PC-3 (cell line): Measurements from ENCODE around the gene AKAP13. TPM values are rescaled to one million over a fixed set of nuclear protein-coding genes. Genes with fewer than 3 reads are reported as not detected.
"Not testable (repeated sequence)": the region's sequence is repeated elsewhere in the genome, so short reads cannot be mapped to it uniquely, and the experiment has no call there.

Experiments
- ATAC-seq: fragments of 200-7000 bp; cut with Tn5 transposase; 2 replicates; pipeline ENCODE4 v1.9.1; 2020; ENCODE audit warnings: mild to moderate bottlenecking, moderate library complexity
- BruUV-seq: library from RNA; stranded (reverse); fragments of 400-500 nt; replicated peaks from 2 replicates; lab custom pipeline; 2021; lab: Mats Ljungman, UMichigan
- CTCF ChIA-PET: fragments of 300-600 bp; sonication (Branson Sonifier 250); formaldehyde crosslinking; loops from one replicate; lab custom pipeline; 2022; ENCODE audit warnings: antibody characterized with exemption; lab: Charles Lee
- POLR2A ChIA-PET: fragments of 300-600 bp; sonication (Branson Sonifier 250); formaldehyde crosslinking; loops from one replicate; lab custom pipeline; 2022; ENCODE audit warnings: antibody characterized with exemption; ENCODE audit not compliant: unreplicated experiment; lab: Charles Lee
- DNase-seq: peaks from one replicate; pipeline ENCODE4 v3.0.0-alpha.2; 2015
- H2AFZ ChIP-seq: fragments of 300-600 bp; sonication (generic); 2 replicates; pipeline ENCODE4 v1.6.0; 2016; ENCODE audit warnings: antibody characterized with exemption, low read length
- H3F3A ChIP-seq: fragments of 300-600 bp; sonication (generic); one replicate; pipeline ENCODE4 v1.6.0; 2017; ENCODE audit warnings: antibody characterized with exemption, low read length, control low read depth, mild to moderate bottlenecking; ENCODE audit not compliant: unreplicated experiment
- H3K27ac ChIP-seq: fragments of 300-600 bp; sonication (generic); 2 replicates; pipeline ENCODE4 v1.5.1; 2016; ENCODE audit warnings: mild to moderate bottlenecking, low read length
- H3K27me3 ChIP-seq: fragments of 300-600 bp; sonication (generic); 2 replicates; pipeline ENCODE4 v1.6.1; 2016; ENCODE audit warnings: low read length, mixed read lengths
- H3K36me3 ChIP-seq: fragments of 300-600 bp; sonication (generic); 2 replicates; pipeline ENCODE4 v1.6.1; 2016; ENCODE audit warnings: low read depth, mixed run types, low read length, mixed read lengths
- H3K4me1 ChIP-seq: fragments of 300-600 bp; sonication (generic); 2 replicates; pipeline ENCODE4 v1.5.1; 2016; ENCODE audit warnings: low read length; ENCODE audit not compliant: insufficient read depth
- H3K4me2 ChIP-seq: fragments of 300-600 bp; sonication (generic); 2 replicates; pipeline ENCODE4 v1.6.0; 2016; ENCODE audit warnings: low read length
- H3K4me3 ChIP-seq: fragments of 300-600 bp; sonication (generic); 2 replicates; pipeline ENCODE4 v1.5.1; 2016; ENCODE audit warnings: mild to moderate bottlenecking, low read length, mixed read lengths
- H3K79me2 ChIP-seq: fragments of 300-600 bp; sonication (generic); 2 replicates; pipeline ENCODE4 v1.6.1; 2017; ENCODE audit warnings: low read length, mixed read lengths
- H3K9ac ChIP-seq: fragments of 300-600 bp; sonication (generic); 2 replicates; pipeline ENCODE4 v1.6.0; 2016; ENCODE audit warnings: mild to moderate bottlenecking, low read length
- H3K9me2 ChIP-seq: fragments of 300-600 bp; sonication (generic); replicated peaks from 2 replicates; pipeline ENCODE4 v1.6.1; 2016; ENCODE audit warnings: mixed run types, low read length, mixed read lengths
- H3K9me3 ChIP-seq: fragments of 300-600 bp; sonication (generic); 2 replicates; pipeline ENCODE4 v1.6.1; 2016; ENCODE audit warnings: low read length, mixed read lengths
- H4K20me1 ChIP-seq: fragments of 300-600 bp; sonication (generic); 2 replicates; pipeline ENCODE4 v1.6.1; 2016; ENCODE audit warnings: low read length, mixed read lengths
- EZH2phosphoT487 ChIP-seq: fragments of 300-600 bp; sonication (generic); IDR thresholded peaks from 2 replicates; pipeline ENCODE4 v1.6.1; 2018; ENCODE audit warnings: mild to moderate bottlenecking, antibody characterized with exemption, low read length, borderline replicate concordance
- intact Hi-C: fragments of 100-400 bp; cut with micrococcal nuclease; formaldehyde crosslinking; loops from 2 replicates; pipeline ENCODE4 v1.9.0; 2023
- total RNA-seq: library from RNA; depleted of rRNA; stranded (reverse); fragments of >200 nt; gene quantifications from 2 replicates; pipeline ENCODE4 v1.2.3, GENCODE V29; 2014
- TF ChIP-seq, protein P1 (sequence below): fragments of 300-600 bp; sonication (generic); conservative IDR thresholded peaks from 2 replicates; pipeline ENCODE4 v1.5.1; 2017; ENCODE audit warnings: antibody characterized with exemption, low read depth, mild to moderate bottlenecking, low read length

AKAP13 gene
- total RNA-seq, 1 experiment from 2014 or later = 36.8 TPM

GRCh38 chr15:85350395-85350794, 30.0 kb upstream of the AKAP13 start:
- no TSS peak for BruUV-seq
- Histone ChIP-seq H3F3A (no peaks in the 10 kb centered on the region), H4K20me1 (no peaks in the 10 kb centered on the region), H3K27me3 (no peaks in the 10 kb centered on the region), H3K9ac (no peak overlapping the region), H3K4me1 (peaks cover 16% of the 10 kb centered on the region), H3K36me3 (no peaks in the 10 kb centered on the region), H2AFZ (no peak overlapping the region), H3K79me2 (no peaks in the 10 kb centered on the region), H3K4me2 (no peak overlapping the region), H3K4me3 (no peak overlapping the region), H3K9me2 (no peaks in the 10 kb centered on the region), H3K27ac (no peak overlapping the region), H3K9me3 (no peaks in the 10 kb centered on the region)
- ATAC-seq (no peak), DNase-seq (no peak)
- TF ChIP-seq, protein P1, sequence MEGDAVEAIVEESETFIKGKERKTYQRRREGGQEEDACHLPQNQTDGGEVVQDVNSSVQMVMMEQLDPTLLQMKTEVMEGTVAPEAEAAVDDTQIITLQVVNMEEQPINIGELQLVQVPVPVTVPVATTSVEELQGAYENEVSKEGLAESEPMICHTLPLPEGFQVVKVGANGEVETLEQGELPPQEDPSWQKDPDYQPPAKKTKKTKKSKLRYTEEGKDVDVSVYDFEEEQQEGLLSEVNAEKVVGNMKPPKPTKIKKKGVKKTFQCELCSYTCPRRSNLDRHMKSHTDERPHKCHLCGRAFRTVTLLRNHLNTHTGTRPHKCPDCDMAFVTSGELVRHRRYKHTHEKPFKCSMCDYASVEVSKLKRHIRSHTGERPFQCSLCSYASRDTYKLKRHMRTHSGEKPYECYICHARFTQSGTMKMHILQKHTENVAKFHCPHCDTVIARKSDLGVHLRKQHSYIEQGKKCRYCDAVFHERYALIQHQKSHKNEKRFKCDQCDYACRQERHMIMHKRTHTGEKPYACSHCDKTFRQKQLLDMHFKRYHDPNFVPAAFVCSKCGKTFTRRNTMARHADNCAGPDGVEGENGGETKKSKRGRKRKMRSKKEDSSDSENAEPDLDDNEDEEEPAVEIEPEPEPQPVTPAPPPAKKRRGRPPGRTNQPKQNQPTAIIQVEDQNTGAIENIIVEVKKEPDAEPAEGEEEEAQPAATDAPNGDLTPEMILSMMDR = no peak
- TF ChIP-seq EZH2phosphoT487 = no peak
- ChIA-PET CTCF (no interaction called here), POLR2A (no interaction called here)
- intact Hi-C loops = no loop called here

DNA sequence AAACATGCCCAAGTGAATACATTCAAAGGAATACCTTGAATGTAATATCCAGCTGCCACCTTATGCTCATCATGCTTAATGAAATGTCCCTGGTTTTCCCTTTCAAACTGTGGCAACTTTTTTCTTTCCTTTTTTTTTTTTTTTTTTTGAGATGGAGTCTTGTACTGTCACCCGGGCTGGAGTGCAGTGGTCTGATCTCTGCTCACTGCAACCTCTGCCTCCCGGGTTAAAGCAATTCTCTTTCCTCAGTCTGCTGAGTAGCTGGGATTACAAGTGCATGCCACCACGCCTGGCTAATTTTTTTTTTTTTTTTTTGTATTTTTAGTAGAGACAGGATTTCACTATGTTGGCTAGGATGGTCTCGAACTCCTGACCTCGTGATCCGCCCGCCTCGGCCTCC, 28.9 kb upstream of the AKAP13 start:
- H3K27me3 ChIP-seq, H4K20me1 ChIP-seq, H3K9ac ChIP-seq, H3K9me3 ChIP-seq, H2AFZ ChIP-seq, H3K79me2 ChIP-seq, H3F3A ChIP-seq, POLR2A ChIA-PET, H3K4me2 ChIP-seq, DNase-seq, BruUV-seq, intact Hi-C loops, H3K9me2 ChIP-seq, H3K27ac ChIP-seq, H3K36me3 ChIP-seq, H3K4me3 ChIP-seq, ATAC-seq: not testable (repeated sequence)
- peaks cover 14% of the 10 kb centered on the region for H3K4me1 ChIP-seq
- CTCF ChIA-PET = interaction anchor here (0.6 kb wide), 1 partner anchor 30 kb away, joined by 3 read pairs; no protein-coding TSS in a partner anchor

DNA sequence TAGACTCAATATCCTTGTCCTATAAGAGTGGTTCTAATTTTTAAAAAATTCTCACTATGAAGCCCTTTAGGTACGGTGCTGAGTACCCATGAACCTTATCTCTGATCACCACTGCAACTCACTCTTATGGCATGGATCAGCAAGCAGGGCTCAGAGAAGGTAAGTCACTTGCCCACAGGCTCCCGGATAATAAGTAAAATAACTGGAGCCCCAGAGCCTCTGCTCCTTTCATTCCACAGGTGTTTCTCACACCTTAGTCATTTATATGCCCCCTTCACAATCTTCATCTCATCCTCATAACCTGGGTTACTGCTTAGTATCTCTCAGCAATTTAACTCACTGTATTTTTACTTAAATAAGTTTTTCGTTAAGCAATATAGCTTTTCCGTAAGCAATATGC, 28.4 kb upstream of the AKAP13 start:
- H3K9ac ChIP-seq = no peak overlapping the region
- no TSS peak for BruUV-seq
- no peak overlapping the region for H3K4me2 ChIP-seq
- H3K27ac ChIP-seq = no peak overlapping the region
- intact Hi-C loops = no loop called here
- H3K36me3 ChIP-seq = no peaks in the 10 kb centered on the region
- ChIA-PET CTCF (no interaction called here), POLR2A (no interaction called here)
- no peak overlapping the region for H3K4me3 ChIP-seq
- ATAC-seq (no peak), DNase-seq (peak; percentile 57)
- peaks cover 14% of the 10 kb centered on the region for H3K4me1 ChIP-seq
- no peaks in the 10 kb centered on the region for H3K27me3 ChIP-seq
- no peaks in the 10 kb centered on the region for H3F3A ChIP-seq
- no peaks in the 10 kb centered on the region for H3K79me2 ChIP-seq
- H3K9me2 ChIP-seq = no peaks in the 10 kb centered on the region
- TF ChIP-seq, protein P1 = no peak
- no peaks in the 10 kb centered on the region for H4K20me1 ChIP-seq
- no peak overlapping the region for H2AFZ ChIP-seq
- no peaks in the 10 kb centered on the region for H3K9me3 ChIP-seq
